NCI-H1417 treated with DMSO at 0.1 percent for 48 hours (cell line): ENCODE results near the gene GPAT3.
"Not testable (repeated sequence)": the region's sequence is repeated elsewhere in the genome, so short reads cannot be mapped to it uniquely, and the experiment has no call there.

ENCODE experiments used
- DNase-seq: peaks from one replicate; lab custom pipeline; 2025; lab: John Stamatoyannopoulos, UW

The GPAT3 gene

GRCh38 chr4:83603129-83603528 is 67.2 kb downstream of the GPAT3 start:
- DNase-seq: no peak

GRCh38 chr4:83604321-83604720 is 68.4 kb downstream of the GPAT3 start:
- no peak for DNase-seq

DNA sequence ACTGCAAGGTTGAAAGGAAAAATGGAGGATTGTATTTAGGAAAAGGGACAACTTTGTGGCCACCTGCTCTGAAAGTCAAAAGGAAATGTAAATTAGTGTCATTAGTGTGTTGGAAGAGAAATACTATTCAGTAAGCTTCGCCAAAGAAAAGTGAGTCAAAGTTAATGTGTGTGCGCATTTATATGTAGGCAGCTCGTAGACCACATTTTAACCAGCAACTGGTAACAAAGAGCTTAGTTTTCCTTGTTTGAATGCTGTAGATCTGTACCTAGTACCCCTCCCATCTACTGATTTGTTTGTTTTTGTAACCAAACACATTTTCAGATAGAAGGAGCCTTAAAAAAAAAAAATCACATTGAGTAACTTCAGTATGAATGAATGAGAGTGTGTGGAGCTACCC is 69.3 kb downstream of the GPAT3 start:
- DNase-seq: no peak

GRCh38 chr4:83605744-83606172 is 69.8 kb downstream of the GPAT3 start:
- no peak for DNase-seq

GRCh38 chr4:83606460-83606859 is 70.6 kb downstream of the GPAT3 start:
- no peak for DNase-seq

DNA sequence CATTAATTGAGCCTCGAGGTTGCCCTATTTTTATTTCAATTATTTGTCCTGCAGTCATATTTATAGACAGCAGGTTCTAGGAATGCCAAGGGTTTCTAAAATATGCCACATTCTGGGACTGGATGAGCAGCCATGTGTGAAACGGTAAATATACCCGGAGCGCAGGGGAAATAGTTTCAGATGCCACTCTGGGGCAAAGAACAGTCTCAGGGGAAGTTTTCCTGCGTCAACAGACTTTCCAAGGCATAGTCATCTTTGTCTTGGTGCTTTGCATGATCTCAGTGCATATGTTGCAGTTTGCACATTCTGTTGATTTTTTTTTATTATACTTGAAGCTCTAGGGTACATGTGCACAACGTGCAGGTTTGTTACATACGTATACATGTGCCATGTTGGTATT is 71.0 kb downstream of the GPAT3 start:
- no peak for DNase-seq

- no peak for DNase-seq
Measured at GRCh38 chr4:83609365-83609764, 73.5 kb downstream of the GPAT3 start.

- no peak for DNase-seq
Measured at GRCh38 chr4:83610729-83611128, 74.8 kb downstream of the GPAT3 start.

DNA sequence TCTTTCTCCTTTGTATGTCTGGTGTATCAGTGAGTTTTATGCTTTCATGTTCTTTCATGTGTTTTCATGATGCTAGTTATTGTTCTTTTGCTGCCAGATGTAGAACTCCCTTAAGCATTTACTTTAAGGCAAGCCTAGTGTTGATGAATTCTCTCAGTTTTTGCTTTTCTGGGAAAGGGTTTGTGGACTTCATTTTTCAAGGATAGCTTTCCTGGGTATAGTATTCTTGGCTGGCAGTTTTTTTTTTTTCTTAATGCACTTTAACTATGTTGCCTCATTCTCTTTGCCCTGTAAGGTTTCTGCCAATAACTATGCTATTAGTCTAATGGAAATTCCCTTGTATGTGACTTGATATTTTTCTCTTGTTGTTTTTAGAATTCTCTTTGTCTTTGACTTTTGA is 77.1 kb downstream of the GPAT3 start:
- no peak for DNase-seq

GRCh38 chr4:83613994-83614393 is 78.1 kb downstream of the GPAT3 start:
- DNase-seq: no peak

DNA sequence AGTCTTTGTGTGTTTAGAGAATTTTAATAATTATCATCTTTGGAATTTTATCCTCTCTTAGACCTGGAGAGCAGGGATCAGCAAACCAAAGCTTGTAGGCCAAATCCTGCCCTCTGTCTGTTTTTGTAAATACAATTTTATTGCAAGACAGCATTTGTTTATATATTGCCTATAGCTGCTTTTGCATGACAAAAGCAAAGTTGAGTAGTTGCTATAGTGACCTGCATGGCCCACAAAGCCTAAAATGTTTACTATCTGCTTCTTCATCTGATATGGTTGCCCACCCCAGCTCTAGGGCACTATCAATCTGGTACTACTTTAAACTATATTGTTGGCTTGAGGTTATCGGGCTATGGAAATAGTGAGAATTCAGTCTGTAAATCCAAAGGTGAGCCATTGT is 80.3 kb downstream of the GPAT3 start:
- no peak for DNase-seq

GRCh38 chr4:83617371-83618035 is 81.6 kb downstream of the GPAT3 start:
- no peak for DNase-seq

GRCh38 chr4:83618431-83618830 is 82.5 kb downstream of the GPAT3 start:
- no peak for DNase-seq

GRCh38 chr4:83618991-83619645 is 83.2 kb downstream of the GPAT3 start:
- DNase-seq: no peak

GRCh38 chr4:83622127-83622526 is 86.2 kb downstream of the GPAT3 start:
- DNase-seq: not testable (repeated sequence)

DNA sequence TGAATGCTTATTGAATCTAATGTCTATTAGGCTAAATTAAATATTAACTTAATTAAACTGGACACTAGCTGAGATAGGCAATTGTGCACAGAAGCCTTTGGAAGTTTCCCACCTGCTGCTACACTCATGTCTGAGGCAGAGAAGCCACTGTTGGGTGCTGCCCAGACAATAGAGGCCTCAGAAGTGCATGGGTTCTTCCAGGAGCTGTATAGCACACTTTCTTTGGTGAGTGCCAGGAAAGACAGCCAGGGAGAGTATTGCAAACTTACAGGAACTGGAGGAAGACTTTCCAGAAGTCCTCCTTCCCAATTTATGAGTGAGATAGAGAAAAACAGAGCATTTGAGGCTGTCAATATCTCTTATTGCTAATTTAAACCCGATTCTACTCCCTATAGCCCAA is 89.9 kb downstream of the GPAT3 start:
- DNase-seq: no peak

- DNase-seq: no peak
Measured at GRCh38 chr4:83626245-83626836, 90.4 kb downstream of the GPAT3 start.

DNA sequence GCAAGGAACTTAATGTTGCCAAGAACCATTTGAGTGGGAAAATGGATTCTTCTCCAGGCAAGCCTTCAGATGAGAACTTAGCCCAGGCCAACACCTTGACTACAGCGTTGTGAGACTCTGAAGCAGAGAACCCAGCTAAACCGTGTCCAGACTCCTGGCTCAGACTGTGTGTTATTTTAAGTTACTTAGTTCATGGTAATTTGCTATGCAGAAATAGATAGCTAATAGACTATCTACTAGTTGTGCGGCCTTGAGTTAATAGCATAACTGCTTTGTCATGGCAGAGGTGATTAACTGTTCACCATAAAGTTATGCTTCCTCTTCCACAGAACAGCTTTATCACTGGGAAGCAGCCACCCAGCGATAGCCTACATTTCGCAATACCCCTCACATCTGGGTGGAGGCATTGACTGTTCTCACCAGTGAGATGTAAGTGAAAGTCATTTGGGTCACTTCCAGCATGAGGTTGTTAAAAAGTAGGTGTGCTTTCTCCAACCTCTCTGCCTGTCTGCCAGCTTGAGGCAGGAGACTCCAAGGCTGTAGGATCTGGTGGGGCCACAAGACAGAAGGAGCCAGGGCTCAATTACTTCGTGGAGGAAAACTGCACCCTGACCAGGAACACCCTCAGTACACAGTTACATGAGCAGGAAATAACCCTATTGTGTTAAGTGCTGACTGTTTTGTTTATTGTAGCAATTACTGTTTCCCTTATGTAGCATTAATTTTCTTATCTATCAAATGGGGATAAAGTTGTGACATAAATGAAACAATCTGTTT is 94.2 kb downstream of the GPAT3 start:
- DNase-seq: no peak

DNA sequence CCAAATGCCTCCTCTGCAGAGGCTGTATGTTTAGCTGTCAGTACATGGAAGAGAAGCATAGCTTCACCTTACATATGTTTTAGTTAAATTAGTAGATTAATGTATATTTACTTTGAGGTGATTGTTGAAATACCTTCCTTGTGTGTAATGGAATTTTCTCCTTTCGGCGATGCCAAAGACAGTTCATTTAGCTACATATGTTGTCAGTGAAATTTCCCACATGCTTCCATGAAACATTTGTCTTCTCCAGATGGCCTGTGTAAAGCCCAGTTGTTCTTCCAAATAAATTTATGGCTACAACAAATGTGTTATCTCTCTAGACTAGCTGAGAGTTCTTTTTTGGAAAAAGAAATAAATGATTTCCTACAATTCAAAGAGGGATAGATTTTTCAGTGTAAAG is 95.2 kb downstream of the GPAT3 start:
- no peak for DNase-seq

- no peak for DNase-seq
Measured at GRCh38 chr4:83636930-83637329, 101.0 kb downstream of the GPAT3 start.

DNA sequence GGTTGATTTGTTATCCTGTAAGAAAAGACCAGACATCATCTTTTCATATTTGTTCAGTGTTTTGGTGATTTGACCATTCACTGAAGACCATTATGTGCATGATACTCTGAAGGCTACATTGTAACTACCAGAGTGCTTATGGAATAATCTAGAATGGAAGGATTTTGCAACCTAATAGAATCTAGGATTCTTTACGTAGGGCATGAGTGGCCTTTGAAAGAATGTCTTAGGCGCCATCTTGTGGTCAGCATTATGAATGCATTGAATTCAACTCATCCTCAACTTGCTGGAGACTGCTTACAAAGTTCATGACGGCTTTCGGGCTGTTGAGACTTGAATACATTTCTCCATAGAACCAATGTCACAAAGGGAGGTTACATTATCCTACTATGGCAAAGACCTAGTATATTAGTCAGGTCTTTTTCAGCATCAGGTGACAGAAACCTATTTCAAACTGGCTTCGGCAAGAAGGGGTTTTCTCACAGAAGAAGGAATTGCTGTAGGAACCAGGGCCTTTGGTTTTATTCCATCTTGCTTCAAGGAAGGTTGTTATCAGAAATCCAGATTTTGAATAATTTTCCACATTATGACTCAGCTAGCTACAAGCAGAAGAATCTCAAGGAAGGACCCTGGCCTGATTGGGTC is 104.1 kb downstream of the GPAT3 start:
- peak; percentile 31 for DNase-seq

- no peak for DNase-seq
Measured at GRCh38 chr4:83643036-83643435, 107.1 kb downstream of the GPAT3 start.
